LHCN-M2 (cell line): ENCODE data around the gene HSD17B3. TPM values are rescaled to one million over a fixed set of nuclear protein-coding genes. Genes with fewer than 3 reads are reported as not detected.
A peak's percentile ranks its signal among the peaks of the same experiment; 100 is the strongest.
"Not testable (repeated sequence)": the region's sequence is repeated elsewhere in the genome, so short reads cannot be mapped to it uniquely, and the experiment has no call there.

Source experiments
- DNase-seq: peaks from one replicate; pipeline ENCODE4 v3.0.0-alpha.2; 2012; ENCODE audit warnings: low read depth
- total RNA-seq: library from RNA; depleted of rRNA; stranded (reverse); fragments of >200 nt; gene quantifications from 2 replicates; pipeline ENCODE4 v1.2.3, GENCODE V29; 2014

Gene HSD17B3
- total RNA-seq, 1 experiment from 2014 or later: not detected

DNA sequence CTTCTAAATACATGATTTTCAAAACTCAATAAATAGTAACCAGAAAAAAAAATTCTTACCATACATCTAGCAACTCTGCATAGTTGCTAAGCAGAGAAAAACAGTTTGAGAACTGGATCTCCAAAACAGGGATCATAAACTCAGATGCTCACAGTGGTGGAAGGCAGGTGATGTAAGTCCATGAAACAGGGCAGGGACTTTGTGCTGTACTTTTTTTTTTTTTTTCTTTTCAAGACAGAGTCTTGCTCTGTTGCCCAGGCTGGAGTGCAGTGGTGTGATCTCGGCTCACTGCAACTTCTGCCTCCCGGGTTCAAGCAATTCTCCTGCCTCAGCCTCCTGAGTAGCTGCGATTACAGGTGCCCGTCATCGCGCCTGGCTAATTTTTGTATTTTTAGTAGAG, 5.0 kb upstream of the HSD17B3 start:
- not testable (repeated sequence) for DNase-seq

DNA sequence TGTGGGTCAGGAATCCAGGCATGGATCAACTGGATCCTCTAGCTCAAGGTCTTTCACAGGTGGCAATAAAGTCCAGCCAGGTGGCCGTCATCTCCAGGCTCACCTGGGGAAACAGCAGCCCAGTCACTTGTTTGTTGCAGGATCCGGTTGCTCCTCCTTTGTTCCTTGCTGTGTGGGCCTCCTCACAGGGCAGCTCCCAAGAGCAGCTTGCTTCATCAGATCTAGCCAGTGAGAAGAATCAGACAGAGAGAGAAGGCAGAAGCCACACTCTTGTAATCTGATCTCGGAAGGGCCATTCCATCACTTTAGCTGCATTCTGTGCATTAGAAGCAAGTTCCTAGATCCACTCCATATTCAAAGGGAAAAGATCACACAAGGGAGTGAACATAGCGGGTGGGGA, 3.2 kb upstream of the HSD17B3 start:
- DNase-seq: no peak

DNA sequence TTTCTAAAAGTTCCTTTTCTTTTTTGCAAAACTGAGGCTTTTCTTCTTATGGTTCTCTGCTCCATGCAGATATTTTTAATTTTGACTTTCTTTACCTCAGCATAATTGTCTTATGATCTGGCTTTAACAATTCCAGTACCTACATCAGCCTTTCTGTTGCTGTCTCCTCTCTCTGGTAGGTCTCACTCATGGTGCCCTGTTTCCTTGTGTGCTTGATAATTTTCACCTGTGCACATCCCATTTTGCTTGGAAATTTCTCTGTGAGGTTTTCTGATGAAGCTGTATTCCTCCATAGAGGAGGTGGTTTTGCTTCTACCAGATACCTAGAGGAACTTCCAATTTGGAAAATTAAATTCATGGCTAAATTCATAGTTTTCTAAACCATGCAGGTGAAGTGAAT, 2.3 kb upstream of the HSD17B3 start:
- DNase-seq: no peak

DNA sequence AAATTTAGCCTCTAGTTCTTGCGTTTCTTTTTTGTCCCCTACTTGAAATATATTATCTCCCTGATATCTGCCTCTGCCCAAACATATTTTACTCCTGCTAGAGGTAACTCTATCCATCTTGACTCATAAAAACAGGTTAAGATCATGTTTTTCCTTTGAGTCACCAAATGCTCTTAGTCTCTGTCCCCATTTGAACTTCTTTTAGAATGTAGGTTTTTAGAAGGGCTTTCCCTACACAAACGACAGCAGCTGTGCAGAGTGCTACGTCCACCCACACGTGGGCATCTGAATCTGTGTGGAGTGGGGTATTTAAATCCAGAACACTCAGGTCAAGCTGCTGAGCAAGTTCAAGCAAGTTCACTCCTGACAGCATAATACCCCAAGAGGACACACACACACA, 2.2 kb downstream of the HSD17B3 start:
- DNase-seq: peak; percentile 90

DNA sequence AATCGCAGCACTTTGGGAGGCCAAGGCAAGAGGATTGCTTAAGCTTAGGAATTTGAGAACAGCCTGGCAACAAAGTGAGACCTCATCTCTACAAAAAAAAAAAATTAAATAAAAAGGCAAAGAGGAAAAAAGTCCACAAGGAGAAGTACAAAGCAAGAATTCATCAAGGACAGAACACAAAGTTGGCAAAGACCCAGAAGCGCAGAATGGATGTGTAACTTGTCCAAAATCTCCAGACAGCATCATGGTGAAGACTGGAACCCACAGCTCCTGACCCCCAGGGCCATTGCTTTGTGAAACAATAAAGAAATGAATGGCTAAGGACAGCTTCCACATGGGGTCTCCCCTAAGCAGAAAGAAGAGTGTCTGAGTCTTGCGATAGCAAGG, 7.8 kb downstream of the HSD17B3 start:
- DNase-seq: peak; percentile 9

DNA sequence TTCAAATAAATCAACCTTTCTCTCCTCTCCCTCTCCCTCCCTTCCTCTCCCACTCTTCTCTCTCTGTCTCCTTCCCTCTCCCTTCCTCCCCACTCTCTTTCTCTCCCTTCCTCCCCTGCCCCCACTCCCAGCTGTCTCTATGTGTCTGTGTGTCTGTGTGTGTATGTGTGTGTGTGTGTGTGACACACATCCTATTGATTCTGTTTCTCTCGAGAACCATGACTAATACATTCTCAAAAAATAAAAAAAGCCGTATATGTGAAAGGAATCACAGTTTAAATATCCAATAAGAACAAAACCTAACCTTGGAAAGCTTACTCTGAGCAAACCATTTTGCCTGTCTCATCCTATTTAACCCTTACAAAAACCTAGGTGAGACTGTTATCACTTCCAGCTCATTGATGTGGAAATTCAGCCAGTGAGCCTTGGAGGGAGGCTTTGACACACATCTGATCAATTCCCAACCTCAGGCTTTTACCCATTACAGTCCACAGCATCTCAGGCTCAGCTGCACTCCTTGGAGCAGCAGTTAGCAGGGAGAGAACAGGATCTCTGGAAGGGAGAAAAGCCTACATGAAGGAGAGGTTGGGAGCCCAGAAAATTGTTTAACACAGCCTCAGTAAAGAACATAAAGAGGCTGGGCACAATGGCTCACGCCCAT, 8.3 kb downstream of the HSD17B3 start:
- peak; percentile 89 for DNase-seq

DNA sequence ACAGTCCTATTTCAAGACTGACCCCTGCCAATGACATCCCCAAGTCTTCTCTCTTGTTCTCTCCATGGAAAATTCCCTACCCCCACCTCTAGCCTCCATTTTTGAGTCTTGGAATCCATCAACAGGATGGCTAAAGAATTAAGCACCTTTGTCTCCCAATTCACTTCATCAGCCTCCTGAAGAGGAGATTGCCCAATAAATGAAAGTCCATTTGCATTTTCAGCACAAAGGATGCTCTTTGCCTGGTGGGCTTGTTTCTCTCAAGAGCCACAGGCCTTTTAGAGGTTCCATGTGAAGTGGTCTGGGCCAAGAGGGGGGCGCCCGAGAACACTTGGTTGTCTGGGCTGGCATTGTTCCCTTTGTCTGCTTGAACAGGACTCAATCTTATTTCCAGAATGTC, 12.6 kb downstream of the HSD17B3 start:
- DNase-seq: no peak

DNA sequence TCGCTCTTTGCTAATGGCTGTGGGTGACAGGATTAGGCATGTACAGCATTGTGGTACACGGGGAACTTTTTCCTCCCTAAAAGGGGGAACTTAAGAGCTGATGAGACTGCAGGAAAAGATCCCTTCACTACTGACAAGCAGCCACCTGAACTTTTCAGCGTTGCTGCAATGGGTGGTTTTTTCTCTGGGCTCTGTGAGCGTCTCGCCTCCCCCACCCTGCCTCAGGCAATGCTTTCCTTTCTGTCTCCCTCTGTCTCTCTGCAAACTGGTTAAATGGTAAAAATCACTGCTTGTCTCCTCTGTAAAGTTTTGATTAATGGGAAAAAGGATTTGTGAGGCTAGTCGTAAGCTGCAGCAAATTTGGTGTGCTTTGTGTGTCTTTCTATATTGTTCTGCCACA, 20.3 kb downstream of the HSD17B3 start:
- no peak for DNase-seq

DNA sequence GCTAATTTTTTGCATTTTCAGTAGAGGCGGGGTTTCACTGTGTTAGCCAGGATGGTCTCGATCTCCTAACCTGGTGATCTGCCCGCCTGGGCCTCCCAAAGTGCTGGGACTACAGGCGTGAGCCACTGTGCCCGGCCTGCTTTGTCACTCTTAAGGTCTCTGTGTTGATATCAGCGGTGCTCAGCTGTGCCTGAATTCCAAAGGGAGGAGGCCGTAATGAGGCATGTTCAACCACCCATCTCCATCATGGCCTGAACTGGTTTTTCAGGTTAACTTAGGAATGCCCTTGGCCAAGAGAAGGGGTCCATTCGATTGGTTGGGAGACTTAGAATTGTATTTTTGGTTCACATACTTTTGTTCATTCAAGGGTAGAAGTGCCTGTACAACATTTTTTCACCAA, 22.0 kb downstream of the HSD17B3 start:
- DNase-seq: no peak

DNA sequence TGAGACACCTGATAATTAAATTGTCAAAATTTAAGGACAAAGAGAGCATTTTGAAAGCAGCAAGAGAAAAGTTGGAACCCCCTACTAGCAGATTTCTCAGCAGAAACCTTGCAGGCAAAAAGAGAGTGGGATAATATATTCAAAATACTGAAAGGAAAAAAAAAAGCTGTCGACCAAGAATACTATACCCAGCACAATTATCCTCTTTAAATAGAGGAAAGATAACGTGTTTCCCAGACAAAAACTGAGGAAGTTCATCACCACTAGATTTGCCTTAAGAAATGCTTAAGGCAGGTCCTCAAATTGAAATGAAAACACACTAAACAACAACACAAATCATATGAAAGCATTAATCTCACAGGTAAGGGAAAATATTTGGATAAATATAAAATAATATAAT, 27.0 kb downstream of the HSD17B3 start:
- no peak for DNase-seq

DNA sequence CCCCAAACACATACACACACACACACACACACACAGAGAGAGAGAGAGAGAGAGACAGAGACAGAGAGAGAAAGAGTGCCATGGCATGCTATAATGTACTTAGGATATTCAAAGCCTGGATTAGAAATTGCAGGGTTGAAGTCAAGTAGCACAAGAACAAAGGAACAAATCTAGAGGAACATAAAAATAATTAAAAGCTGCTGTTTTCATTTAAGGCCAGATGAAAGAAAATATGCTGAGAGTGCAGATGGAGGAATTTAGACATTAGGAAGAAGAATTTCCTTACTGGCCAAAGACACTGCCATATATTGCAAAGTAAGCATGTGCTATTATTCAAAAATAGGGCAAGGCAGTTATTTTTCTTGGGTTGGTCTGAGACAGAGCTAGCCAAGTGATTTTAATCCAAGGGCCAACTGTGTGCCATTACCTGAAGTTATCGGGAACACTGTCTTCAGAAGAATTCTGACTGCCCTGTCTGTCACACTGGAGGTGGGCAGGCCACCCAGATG, 31.7 kb downstream of the HSD17B3 start:
- DNase-seq: no peak

DNA sequence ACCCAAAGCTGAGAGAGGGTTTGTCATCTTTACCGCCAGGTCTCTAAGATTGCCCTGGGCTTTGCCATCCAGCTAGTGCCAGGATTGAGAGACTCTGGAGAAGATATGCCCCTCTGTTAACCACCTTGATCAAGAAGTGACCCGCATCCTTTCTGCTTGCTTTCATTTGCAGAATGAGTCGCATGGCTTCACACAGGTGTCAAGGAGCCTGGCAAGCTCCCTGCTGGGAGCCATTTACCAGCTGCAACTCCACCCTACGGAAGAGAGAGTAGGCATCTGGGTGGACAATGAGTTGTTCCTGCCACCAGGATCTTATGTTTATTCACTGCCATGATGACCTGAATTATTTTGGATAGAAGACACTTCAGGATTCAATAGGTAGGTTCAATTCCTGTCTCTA, 43.0 kb downstream of the HSD17B3 start:
- no peak for DNase-seq

DNA sequence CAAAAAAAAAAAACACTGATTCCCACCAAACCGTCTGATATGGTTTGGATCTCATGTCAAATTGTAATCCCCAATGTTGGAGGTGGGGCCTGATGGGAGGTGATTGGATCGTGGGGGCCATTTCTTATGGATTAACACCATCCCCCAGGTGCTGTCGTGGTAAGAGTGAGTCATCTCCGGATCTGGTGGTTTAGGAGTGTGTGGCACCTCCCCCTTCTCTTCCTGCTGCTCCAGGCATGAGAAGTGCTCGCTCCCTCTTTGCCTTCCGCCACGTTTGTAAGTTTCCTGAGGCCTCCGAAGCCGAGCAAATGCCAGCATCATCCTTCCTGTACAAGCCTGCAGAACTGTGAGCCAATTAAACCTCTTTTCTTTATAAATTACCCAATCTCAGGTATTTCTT, 45.2 kb downstream of the HSD17B3 start:
- no peak for DNase-seq

DNA sequence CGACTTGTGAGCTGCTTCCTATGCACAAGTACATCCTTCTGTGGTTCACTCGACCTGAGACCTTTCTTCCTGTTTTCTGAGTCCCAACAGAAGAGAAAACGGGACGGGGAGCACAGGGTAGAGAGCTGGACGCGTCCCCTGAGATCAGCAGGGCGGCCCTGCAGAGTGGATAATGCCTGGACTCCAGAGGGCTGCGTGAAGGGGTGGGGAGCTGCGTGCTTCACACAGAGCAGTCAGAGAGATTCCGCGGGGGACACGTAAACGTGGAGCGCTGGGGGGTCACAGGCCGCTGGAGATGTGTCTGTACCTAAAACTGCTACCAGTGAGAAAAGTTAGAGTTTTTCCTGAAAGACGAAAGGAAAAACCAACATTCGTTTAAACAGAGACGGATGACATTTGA, 46.3 kb downstream of the HSD17B3 start:
- no peak for DNase-seq

DNA sequence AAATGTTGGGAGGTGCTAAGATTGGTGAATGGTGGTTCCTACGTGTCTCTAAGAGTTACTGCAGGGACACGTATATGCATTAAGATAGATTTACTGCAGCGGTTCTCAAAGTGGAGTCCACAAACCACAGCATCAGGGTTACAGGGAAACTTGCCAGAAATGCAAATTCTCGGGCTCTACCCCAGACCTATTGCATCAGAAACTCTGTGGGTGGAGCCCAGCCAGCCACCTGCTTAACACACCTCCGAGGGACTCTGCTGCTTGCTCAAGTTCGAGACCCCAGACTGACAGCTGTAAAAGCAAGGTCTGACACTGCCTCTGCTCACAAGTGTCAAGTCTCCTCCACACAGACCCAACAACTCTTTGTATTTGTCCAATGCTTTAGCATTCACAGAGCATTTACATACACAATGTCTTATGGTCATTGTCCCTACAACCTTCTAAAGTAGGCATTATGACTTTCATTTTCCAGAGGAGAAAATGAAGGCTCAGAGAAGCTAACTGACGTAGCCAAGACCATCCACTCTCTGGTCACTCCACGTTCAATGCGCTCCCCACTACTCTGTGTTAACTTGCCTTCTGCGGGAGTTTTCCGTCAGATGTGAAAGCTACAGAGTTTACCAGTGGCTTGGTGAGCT, 48.8 kb downstream of the HSD17B3 start:
- DNase-seq: no peak

DNA sequence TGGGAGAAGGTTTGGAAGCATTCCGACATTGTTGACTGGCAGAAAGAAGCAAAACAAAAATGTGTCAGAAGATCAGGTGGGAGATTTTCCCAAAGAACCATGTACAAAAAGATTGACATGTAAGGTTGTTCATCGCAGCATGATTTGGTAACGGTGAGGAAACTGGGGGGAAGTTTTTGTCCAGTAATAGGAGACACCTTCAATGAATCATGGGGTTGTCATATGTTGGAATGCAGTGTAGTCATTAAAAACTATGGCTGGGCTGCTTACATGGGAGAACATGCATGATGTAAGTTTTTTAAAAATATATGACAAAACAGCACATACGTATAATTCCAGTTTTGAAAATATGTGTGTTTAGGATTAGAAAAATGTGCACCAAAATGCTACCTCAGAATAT, 50.5 kb downstream of the HSD17B3 start:
- DNase-seq: no peak

DNA sequence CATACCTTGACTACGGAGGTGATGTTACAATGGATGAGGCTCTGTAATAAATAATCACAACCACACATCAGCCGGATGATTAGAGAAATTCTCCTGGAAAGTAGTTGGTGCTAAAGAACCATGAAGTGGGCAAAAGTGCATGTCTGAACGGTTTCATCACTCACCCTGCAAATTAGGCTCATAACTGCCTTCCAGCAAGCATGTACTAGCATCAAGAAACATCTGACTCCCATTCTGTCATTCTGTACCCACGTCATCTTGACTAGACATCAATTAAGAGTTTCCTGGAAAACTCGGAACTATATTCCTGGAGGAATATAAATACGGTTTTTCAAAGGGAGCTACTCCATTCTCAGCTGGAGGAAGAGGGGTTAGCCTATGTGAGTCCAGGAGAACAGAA, 52.2 kb downstream of the HSD17B3 start:
- DNase-seq: no peak

DNA sequence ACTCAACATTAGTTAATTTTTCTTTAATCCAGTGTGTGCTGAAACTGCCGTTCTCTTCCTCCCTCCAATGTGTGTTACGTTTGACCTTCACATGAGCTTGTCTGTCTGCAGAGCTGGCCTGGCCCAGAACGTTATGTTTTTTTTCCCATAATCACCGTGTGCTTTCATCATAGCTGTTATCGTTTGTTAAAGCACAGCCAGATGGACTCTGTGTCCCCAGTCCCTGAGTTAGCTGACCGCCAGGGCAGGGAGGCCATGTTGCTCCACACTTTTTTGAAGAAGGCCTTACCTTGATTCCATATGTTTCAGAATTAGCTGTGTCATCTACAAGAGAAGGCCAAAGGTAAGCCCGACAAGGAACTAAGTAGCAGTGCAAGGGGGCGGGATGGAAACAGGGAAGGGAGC, 55.7 kb downstream of the HSD17B3 start:
- DNase-seq: no peak

DNA sequence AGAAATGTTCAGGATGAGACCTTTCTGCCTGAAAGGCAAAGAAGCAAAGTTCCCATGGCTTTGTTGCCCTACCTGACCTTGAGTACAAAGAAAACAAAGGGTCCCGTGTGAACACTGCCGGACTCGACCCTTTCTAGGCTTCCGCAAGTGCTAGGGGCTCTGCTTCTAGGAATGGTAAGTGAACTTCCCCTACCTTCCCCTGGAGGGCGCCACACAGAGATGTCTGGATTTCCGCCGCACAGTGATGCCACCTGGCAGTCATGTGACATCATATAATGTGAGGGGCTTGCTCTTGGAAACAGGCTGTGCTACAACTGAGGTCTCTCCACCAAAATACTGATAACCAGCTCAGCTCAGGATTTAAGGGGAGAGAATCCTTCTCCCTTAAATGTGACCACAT, 56.6 kb downstream of the HSD17B3 start:
- no peak for DNase-seq

DNA sequence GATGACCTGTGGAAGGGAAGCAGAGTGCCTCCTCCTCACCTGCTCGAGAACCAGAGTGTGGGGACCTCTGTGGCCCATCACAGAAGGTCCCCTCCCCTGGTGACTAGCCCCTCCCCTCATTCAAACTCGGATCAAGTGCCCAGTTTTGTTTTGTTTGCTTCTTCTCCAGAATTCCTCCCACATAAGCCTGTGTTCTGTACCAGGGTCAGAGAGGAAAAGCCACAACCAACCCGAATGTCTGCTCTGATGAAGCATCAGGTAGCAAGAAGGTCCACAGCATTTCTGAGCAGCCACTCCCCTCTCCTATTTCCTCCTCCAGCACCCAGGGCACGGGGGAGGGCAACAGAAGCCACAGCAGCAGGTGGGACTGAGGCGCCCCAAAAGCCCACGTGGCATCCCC, 58.2 kb downstream of the HSD17B3 start:
- no peak for DNase-seq

DNA sequence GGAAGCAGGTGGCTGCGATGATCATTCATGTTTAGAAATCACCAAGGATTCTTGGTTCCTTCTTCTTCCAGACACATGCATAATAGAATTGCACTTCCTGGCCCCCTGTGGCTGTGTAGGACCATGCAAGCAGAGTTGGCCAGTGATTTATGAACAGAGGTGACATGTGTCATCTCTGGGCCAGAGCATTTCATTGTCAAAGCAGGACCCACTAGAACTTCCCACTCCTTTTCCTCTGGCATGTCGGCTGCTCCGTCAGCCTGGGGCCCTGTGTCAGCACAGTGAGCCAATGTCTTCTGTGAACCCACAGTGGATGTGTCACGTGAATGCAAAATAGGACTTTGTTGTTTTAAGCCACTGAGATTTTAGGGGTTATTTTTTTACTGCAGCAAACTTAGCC, 59.2 kb downstream of the HSD17B3 start:
- no peak for DNase-seq

DNA sequence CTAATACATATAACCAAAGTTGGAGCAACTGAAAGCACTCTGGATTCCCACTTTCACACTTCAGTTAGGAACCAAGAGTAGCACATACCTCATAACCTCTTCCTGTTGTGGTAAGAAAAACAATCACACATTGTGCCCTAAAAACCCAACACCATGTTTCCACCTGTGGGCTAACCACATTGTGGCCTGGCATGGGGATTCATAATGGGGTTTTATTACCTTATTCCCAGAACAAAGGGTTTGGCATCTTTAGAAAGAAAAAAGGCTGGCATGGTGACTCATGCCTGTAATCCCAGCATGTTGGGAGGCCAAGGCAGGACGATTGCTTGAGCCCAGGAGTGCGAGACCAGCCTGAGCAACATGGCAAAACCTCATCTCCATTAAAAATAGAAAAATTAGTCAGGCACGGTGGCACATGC, 60.6 kb downstream of the HSD17B3 start:
- peak; percentile 91 for DNase-seq

DNA sequence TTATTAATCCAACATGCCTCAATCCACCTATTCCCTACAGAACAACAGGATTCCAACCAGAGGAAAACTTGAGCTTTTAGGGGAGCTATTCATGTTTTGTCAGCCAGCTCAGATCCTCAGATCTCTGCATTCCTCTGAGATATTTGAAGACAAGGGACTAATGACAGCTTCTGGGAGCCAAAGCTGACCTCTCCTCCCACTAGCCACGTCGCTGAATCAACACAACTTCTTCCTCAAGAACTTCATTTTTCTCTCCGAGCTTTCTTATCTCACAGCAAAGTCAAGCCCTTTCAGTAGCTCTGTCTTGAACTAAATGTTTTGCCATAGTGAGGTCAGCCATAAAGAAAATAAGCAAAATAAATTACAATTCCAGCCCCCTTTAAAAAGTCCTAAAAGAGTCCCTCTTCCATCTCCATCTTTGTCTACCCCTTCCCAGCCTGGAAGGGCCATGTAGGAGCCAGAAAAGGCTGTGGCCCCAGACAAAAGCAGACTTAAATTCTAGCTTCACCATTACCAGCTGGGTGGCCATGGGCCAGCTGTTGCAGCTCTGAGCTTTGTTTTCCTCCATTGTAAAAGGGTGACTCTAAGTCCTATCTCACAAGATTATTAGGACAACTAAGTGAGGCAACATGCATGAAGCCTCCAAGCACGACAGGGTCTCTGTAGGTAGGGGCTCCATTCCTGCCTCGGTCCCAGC, 65.0 kb downstream of the HSD17B3 start:
- DNase-seq: no peak
